WI38 (cell line): ENCODE measurements around the gene GPR32.
"Not testable (repeated sequence)": the region's sequence is repeated elsewhere in the genome, so short reads cannot be mapped to it uniquely, and the experiment has no call there.

Source experiments
- H3K4me3 ChIP-seq: 2 replicates; pipeline ENCODE4 v1.5.1; 2011; ENCODE audit warnings: low read depth, mild to moderate bottlenecking, control low read depth, low read length
- CTCF ChIP-seq: IDR thresholded peaks from 2 replicates; pipeline ENCODE4 v1.5.1; 2012; ENCODE audit warnings: low read depth, mild to moderate bottlenecking, control low read depth, low read length

The GPR32 gene

GRCh38 chr19:50779504-50780457 is 9.5 kb downstream of the GPR32 start:
- H3K4me3 ChIP-seq: no peak overlapping the region
- no peak for TF ChIP-seq CTCF

GRCh38 chr19:50780753-50781435 is 10.6 kb downstream of the GPR32 start:
- no peak overlapping the region for H3K4me3 ChIP-seq
- TF ChIP-seq CTCF: no peak

GRCh38 chr19:50783848-50784152 is 13.5 kb downstream of the GPR32 start:
- H3K4me3 ChIP-seq: not testable (repeated sequence)

GRCh38 chr19:50784710-50785109 is 14.4 kb downstream of the GPR32 start:
- TF ChIP-seq CTCF: no peak

GRCh38 chr19:50785329-50785728 is 15.1 kb downstream of the GPR32 start:
- no peak for TF ChIP-seq CTCF
- H3K4me3 ChIP-seq: no peak overlapping the region

More at GRCh38 chr19:50784710-50785109, 14.4 kb downstream of the GPR32 start:
- H3K4me3 ChIP-seq: no peak overlapping the region

- no peak for TF ChIP-seq CTCF
- H3K4me3 ChIP-seq: no peak within 1 kb of the TSS
Observed at GRCh38 chr19:50790396-50790795, 20.1 kb downstream of the GPR32 start, which contains the start of gene ACP4. Gene ACP4 (plus strand): TSS chr19:50790415. CDS start chr19:50790415, 0 bp downstream.

GRCh38 chr19:50790922-50791467 is 20.7 kb downstream of the GPR32 start:
- TF ChIP-seq CTCF: no peak
- H3K4me3 ChIP-seq: no peak overlapping the region
